ENCODE measurements around the gene EMD. TPM values are rescaled to one million over a fixed set of nuclear protein-coding genes. Genes with fewer than 3 reads are reported as not detected.

The EMD gene
- total and polyA plus RNA-seq, 2 of the 13 experiments (the other 11 are each of a cell fraction or from before 2014, with no cell fraction given): 14.5 to 14.9 TPM

DNA sequence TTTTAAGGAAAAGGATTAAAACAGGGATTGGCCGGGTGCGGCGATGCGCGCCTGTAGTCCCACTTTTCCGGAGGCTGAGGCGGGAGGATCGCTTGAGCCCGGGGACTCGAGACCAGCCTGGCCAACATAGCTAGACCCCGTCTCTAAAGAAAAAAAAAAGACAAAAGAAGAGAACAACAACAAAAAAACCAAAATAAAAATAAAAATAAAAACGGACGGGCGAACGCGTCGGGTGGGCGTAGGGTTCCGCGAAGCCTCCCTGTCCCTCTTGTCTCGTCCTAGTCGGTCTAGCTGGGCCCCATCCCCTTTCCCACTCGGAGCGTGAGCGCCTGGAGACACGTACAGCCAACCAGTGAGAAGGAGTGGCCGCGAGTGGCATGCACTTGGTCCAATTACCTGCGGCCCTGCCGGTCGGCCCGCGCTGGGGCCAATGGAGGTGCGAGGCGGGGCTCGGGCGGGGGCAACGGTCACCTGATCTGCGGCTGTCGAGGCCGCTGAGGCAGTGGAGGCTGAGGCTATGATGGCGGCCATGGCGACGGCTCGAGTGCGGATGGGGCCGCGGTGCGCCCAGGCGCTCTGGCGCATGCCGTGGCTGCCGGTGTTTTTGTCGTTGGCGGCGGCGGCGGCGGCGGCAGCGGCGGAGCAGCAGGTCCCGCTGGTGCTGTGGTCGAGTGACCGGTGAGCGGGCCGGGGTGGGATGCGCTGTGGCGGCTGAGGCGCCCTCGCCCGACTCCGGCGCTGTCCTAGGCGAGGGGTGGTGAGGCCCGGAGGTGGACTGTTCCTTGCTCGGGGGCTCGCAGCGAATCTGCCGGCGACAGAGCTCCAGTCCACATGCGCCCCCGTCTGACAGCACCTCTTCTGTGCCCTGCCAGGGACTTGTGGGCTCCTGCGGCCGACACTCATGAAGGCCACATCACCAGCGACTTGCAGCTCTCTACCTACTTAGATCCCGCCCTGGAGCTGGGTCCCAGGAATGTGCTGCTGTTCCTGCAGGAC is 49.4 kb downstream of the EMD start, which contains the start of gene ATP6AP1 (continued):
- peak; percentile 72; the same call in 1 of the 2 replicates for TF ChIP-seq ZNF431 (CRISPR knock-in tag; IDR thresholded peaks at IDR 0.05; ENCODE audit: borderline replicate concordance, low read depth)
- TF ChIP-seq HDAC1 (CRISPR knock-in tag; IDR thresholded peaks at IDR 0.05): peak; percentile 76
- 0 out of 2 replicates have a peak, but pooled peaks have one; percentile 63 for TF ChIP-seq ZFAT (CRISPR knock-in tag; conservative IDR thresholded peaks at IDR 0.05)
- peak; percentile 25; the same call in 1 of the 2 replicates for TF ChIP-seq ZNF891 (CRISPR knock-in tag; IDR thresholded peaks at IDR 0.05)
- peak; percentile 43 for TF ChIP-seq CBX1 (IDR thresholded peaks at IDR 0.05; ENCODE audit: low read depth)
- TF ChIP-seq, protein P1, sequence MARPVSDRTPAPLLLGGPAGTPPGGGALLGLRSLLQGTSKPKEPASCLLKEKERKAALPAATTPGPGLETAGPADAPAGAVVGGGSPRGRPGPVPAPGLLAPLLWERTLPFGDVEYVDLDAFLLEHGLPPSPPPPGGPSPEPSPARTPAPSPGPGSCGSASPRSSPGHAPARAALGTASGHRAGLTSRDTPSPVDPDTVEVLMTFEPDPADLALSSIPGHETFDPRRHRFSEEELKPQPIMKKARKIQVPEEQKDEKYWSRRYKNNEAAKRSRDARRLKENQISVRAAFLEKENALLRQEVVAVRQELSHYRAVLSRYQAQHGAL (CRISPR knock-in tag; IDR thresholded peaks at IDR 0.05; ENCODE audit: not compliant biosample characterization): no peak
- peak; percentile 71; the same call in 1 of the 2 replicates for TF ChIP-seq MYC (CRISPR knock-in tag; IDR thresholded peaks at IDR 0.05; ENCODE audit: borderline replicate concordance)
- TF ChIP-seq, protein P2, sequence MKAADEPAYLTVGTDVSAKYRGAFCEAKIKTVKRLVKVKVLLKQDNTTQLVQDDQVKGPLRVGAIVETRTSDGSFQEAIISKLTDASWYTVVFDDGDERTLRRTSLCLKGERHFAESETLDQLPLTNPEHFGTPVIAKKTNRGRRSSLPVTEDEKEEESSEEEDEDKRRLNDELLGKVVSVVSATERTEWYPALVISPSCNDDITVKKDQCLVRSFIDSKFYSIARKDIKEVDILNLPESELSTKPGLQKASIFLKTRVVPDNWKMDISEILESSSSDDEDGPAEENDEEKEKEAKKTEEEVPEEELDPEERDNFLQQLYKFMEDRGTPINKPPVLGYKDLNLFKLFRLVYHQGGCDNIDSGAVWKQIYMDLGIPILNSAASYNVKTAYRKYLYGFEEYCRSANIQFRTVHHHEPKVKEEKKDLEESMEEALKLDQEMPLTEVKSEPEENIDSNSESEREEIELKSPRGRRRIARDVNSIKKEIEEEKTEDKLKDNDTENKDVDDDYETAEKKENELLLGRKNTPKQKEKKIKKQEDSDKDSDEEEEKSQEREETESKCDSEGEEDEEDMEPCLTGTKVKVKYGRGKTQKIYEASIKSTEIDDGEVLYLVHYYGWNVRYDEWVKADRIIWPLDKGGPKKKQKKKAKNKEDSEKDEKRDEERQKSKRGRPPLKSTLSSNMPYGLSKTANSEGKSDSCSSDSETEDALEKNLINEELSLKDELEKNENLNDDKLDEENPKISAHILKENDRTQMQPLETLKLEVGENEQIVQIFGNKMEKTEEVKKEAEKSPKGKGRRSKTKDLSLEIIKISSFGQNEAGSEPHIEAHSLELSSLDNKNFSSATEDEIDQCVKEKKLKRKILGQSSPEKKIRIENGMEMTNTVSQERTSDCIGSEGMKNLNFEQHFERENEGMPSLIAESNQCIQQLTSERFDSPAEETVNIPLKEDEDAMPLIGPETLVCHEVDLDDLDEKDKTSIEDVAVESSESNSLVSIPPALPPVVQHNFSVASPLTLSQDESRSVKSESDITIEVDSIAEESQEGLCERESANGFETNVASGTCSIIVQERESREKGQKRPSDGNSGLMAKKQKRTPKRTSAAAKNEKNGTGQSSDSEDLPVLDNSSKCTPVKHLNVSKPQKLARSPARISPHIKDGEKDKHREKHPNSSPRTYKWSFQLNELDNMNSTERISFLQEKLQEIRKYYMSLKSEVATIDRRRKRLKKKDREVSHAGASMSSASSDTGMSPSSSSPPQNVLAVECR (CRISPR knock-in tag; IDR thresholded peaks at IDR 0.05; ENCODE audit: borderline replicate concordance): peak; percentile 92
- TF ChIP-seq ZBTB7A (CRISPR knock-in tag; IDR thresholded peaks at IDR 0.05): 0 out of 2 replicates have a peak, but pooled peaks have one; percentile 54
- peak; percentile 33; the same call in 1 of the 2 replicates for TF ChIP-seq DR1 (CRISPR knock-in tag; IDR thresholded peaks at IDR 0.05)
- no peak for TF ChIP-seq ETV6 (CRISPR knock-in tag; conservative IDR thresholded peaks at IDR 0.05)
- peak; percentile 70; the same call in 1 of the 2 replicates for TF ChIP-seq ZMYM3 (CRISPR knock-in tag; IDR thresholded peaks at IDR 0.05)
- no peak for TF ChIP-seq IKZF1 (IDR thresholded peaks at IDR 0.05)
- peak; percentile 51 for TF ChIP-seq SP4 (CRISPR knock-in tag; IDR thresholded peaks at IDR 0.05)
- TF ChIP-seq ZNF557 (CRISPR knock-in tag; IDR thresholded peaks at IDR 0.05): no peak
- TF ChIP-seq, protein P3, sequence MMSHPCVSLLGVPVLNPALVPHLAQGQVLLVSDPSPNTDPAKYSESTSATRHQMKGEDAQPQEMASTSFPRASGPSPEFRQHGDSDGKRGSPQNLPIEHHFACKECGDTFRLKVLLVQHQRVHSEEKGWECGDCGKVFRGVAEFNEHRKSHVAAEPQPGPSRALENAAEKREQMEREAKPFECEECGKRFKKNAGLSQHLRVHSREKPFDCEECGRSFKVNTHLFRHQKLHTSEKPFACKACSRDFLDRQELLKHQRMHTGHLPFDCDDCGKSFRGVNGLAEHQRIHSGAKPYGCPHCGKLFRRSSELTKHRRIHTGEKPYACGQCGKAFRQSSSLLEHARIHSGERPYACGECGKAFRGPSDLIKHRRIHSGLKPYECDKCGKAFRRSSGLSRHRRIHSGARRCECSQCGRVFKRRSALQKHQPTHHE (CRISPR knock-in tag; IDR thresholded peaks at IDR 0.05; ENCODE audit: borderline replicate concordance): 0 out of 2 replicates have a peak, but pooled peaks have one; percentile 46
- no peak for TF ChIP-seq ZBTB8A (CRISPR knock-in tag; IDR thresholded peaks at IDR 0.05; ENCODE audit: borderline replicate concordance, low read depth)
- no peak for TF ChIP-seq ATRX (CRISPR knock-in tag; IDR thresholded peaks at IDR 0.05; ENCODE audit: borderline replicate concordance)
- TF ChIP-seq, protein P4, sequence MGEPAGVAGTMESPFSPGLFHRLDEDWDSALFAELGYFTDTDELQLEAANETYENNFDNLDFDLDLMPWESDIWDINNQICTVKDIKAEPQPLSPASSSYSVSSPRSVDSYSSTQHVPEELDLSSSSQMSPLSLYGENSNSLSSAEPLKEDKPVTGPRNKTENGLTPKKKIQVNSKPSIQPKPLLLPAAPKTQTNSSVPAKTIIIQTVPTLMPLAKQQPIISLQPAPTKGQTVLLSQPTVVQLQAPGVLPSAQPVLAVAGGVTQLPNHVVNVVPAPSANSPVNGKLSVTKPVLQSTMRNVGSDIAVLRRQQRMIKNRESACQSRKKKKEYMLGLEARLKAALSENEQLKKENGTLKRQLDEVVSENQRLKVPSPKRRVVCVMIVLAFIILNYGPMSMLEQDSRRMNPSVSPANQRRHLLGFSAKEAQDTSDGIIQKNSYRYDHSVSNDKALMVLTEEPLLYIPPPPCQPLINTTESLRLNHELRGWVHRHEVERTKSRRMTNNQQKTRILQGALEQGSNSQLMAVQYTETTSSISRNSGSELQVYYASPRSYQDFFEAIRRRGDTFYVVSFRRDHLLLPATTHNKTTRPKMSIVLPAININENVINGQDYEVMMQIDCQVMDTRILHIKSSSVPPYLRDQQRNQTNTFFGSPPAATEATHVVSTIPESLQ (CRISPR knock-in tag; conservative IDR thresholded peaks at IDR 0.05): no peak
- TF ChIP-seq NCOR1 (IDR thresholded peaks at IDR 0.05; ENCODE audit: borderline replicate concordance, low read length): no peak; the same call in 1 of the 2 replicates
